ENCODE results near the gene PRSS22. TPM values are rescaled to one million over a fixed set of nuclear protein-coding genes. Genes with fewer than 3 reads are reported as not detected.

Gene PRSS22
- total and polyA plus RNA-seq, 2 experiments from 2014 or later: 1.3 to 2.0 TPM

Other genes starting within 250 kb of the PRSS22 start
- gene KCTD5, start 175.6 kb downstream of the PRSS22 start, total RNA-seq (2014; rRNA removed; shearing (Covaris generic)): 26.1 and 31.8 TPM in 2 replicates
- 18.5 and 19.7 TPM in 2 replicates for gene KCTD5, start 175.6 kb downstream of the PRSS22 start, polyA plus RNA-seq (2016; fragmentation: Nextera tagmentation; extraction: Ambion mirVana)
- 0.85 and 1.6 TPM in 2 replicates for gene PRSS27, start 137.9 kb downstream of the PRSS22 start, total RNA-seq (2014; rRNA removed; shearing (Covaris generic))
- gene PRSS27, start 137.9 kb downstream of the PRSS22 start, polyA plus RNA-seq (2016; fragmentation: Nextera tagmentation; extraction: Ambion mirVana): 0.73 and 1.1 TPM in 2 replicates
- gene SRRM2, start 105.5 kb downstream of the PRSS22 start, total RNA-seq (2014; rRNA removed; shearing (Covaris generic)): 253 and 308 TPM in 2 replicates
- 893 and 928 TPM in 2 replicates for gene SRRM2, start 105.5 kb downstream of the PRSS22 start, polyA plus RNA-seq (2016; fragmentation: Nextera tagmentation; extraction: Ambion mirVana)
- gene ELOB, start 80.9 kb downstream of the PRSS22 start, total RNA-seq (2014; rRNA removed; shearing (Covaris generic)): 278 and 696 TPM in 2 replicates
- gene ELOB, start 80.9 kb downstream of the PRSS22 start, polyA plus RNA-seq (2016; fragmentation: Nextera tagmentation; extraction: Ambion mirVana): 756 and 851 TPM in 2 replicates
- 0.47 and 1.4 TPM in 2 replicates for gene PRSS33, start 70.6 kb downstream of the PRSS22 start, total RNA-seq (2014; rRNA removed; shearing (Covaris generic))
- 0.24 TPM in 2 replicates for gene PRSS33, start 70.6 kb downstream of the PRSS22 start, polyA plus RNA-seq (2016; fragmentation: Nextera tagmentation; extraction: Ambion mirVana)
- not detected in 2 replicates for gene PRSS41, start 59.7 kb downstream of the PRSS22 start, total RNA-seq (2014; rRNA removed; shearing (Covaris generic))
- not detected in 2 replicates for gene PRSS41, start 59.7 kb downstream of the PRSS22 start, polyA plus RNA-seq (2016; fragmentation: Nextera tagmentation; extraction: Ambion mirVana)
- gene PRSS21, start 40.9 kb downstream of the PRSS22 start, total RNA-seq (2014; rRNA removed; shearing (Covaris generic)): 1.1 and 2.4 TPM in 2 replicates
- 3.1 and 4.0 TPM in 2 replicates for gene PRSS21, start 40.9 kb downstream of the PRSS22 start, polyA plus RNA-seq (2016; fragmentation: Nextera tagmentation; extraction: Ambion mirVana)
- gene ZG16B, start 27.9 kb downstream of the PRSS22 start, total RNA-seq (2014; rRNA removed; shearing (Covaris generic)): not detected in 2 replicates
- gene ZG16B, start 27.9 kb downstream of the PRSS22 start, polyA plus RNA-seq (2016; fragmentation: Nextera tagmentation; extraction: Ambion mirVana): not detected in 2 replicates
- 45.0 and 48.7 TPM in 2 replicates for gene FLYWCH2, start 25.0 kb upstream of the PRSS22 start, total RNA-seq (2014; rRNA removed; shearing (Covaris generic))
- gene FLYWCH2, start 25.0 kb upstream of the PRSS22 start, polyA plus RNA-seq (2016; fragmentation: Nextera tagmentation; extraction: Ambion mirVana): 30.9 and 38.6 TPM in 2 replicates
- gene FLYWCH1, start 53.8 kb upstream of the PRSS22 start, total RNA-seq (2014; rRNA removed; shearing (Covaris generic)): 22.9 and 29.3 TPM in 2 replicates
- 6.0 and 7.5 TPM in 2 replicates for gene FLYWCH1, start 53.8 kb upstream of the PRSS22 start, polyA plus RNA-seq (2016; fragmentation: Nextera tagmentation; extraction: Ambion mirVana)
- 16.1 and 17.6 TPM in 2 replicates for gene KREMEN2, start 106.1 kb upstream of the PRSS22 start, total RNA-seq (2014; rRNA removed; shearing (Covaris generic))
- 4.7 and 4.9 TPM in 2 replicates for gene KREMEN2, start 106.1 kb upstream of the PRSS22 start, polyA plus RNA-seq (2016; fragmentation: Nextera tagmentation; extraction: Ambion mirVana)
- 17.7 and 29.3 TPM in 2 replicates for gene PAQR4, start 111.2 kb upstream of the PRSS22 start, total RNA-seq (2014; rRNA removed; shearing (Covaris generic))
- 7.0 and 8.8 TPM in 2 replicates for gene PAQR4, start 111.2 kb upstream of the PRSS22 start, polyA plus RNA-seq (2016; fragmentation: Nextera tagmentation; extraction: Ambion mirVana)
- 82.1 and 100 TPM in 2 replicates for gene PKMYT1, start 122.3 kb upstream of the PRSS22 start, total RNA-seq (2014; rRNA removed; shearing (Covaris generic))
- 90.9 and 104 TPM in 2 replicates for gene PKMYT1, start 122.3 kb upstream of the PRSS22 start, polyA plus RNA-seq (2016; fragmentation: Nextera tagmentation; extraction: Ambion mirVana)
- 1.0 and 3.0 TPM in 2 replicates for gene CLDN9, start 154.8 kb upstream of the PRSS22 start, total RNA-seq (2014; rRNA removed; shearing (Covaris generic))
- gene CLDN9, start 154.8 kb upstream of the PRSS22 start, polyA plus RNA-seq (2016; fragmentation: Nextera tagmentation; extraction: Ambion mirVana): 1.3 and 1.8 TPM in 2 replicates
- 961 and 1,028 TPM in 2 replicates for gene CLDN6, start 160.0 kb upstream of the PRSS22 start, total RNA-seq (2014; rRNA removed; shearing (Covaris generic))
- gene CLDN6, start 160.0 kb upstream of the PRSS22 start, polyA plus RNA-seq (2016; fragmentation: Nextera tagmentation; extraction: Ambion mirVana): 537 and 551 TPM in 2 replicates
- 78.0 and 100.0 TPM in 2 replicates for gene TNFRSF12A, start 162.2 kb upstream of the PRSS22 start, total RNA-seq (2014; rRNA removed; shearing (Covaris generic))
- gene TNFRSF12A, start 162.2 kb upstream of the PRSS22 start, polyA plus RNA-seq (2016; fragmentation: Nextera tagmentation; extraction: Ambion mirVana): 152 and 155 TPM in 2 replicates
- 17.5 and 30.2 TPM in 2 replicates for gene HCFC1R1, start 165.8 kb upstream of the PRSS22 start, total RNA-seq (2014; rRNA removed; shearing (Covaris generic))
- gene HCFC1R1, start 165.8 kb upstream of the PRSS22 start, polyA plus RNA-seq (2016; fragmentation: Nextera tagmentation; extraction: Ambion mirVana): 192 and 211 TPM in 2 replicates
- gene THOC6, start 165.9 kb upstream of the PRSS22 start, total RNA-seq (2014; rRNA removed; shearing (Covaris generic)): 71.4 and 86.6 TPM in 2 replicates
- 90.6 and 96.1 TPM in 2 replicates for gene THOC6, start 165.9 kb upstream of the PRSS22 start, polyA plus RNA-seq (2016; fragmentation: Nextera tagmentation; extraction: Ambion mirVana)
- gene BICDL2, start 178.8 kb upstream of the PRSS22 start, total RNA-seq (2014; rRNA removed; shearing (Covaris generic)): 17.5 and 18.4 TPM in 2 replicates
- gene BICDL2, start 178.8 kb upstream of the PRSS22 start, polyA plus RNA-seq (2016; fragmentation: Nextera tagmentation; extraction: Ambion mirVana): 12.7 and 13.4 TPM in 2 replicates
- gene MMP25, start 188.4 kb upstream of the PRSS22 start, total RNA-seq (2014; rRNA removed; shearing (Covaris generic)): 15.9 and 18.8 TPM in 2 replicates
- 6.1 and 7.7 TPM in 2 replicates for gene MMP25, start 188.4 kb upstream of the PRSS22 start, polyA plus RNA-seq (2016; fragmentation: Nextera tagmentation; extraction: Ambion mirVana)
- gene IL32, start 207.5 kb upstream of the PRSS22 start, total RNA-seq (2014; rRNA removed; shearing (Covaris generic)): 2.3 TPM in 1 of 2 replicates, not detected in the other
- 6.1 and 7.7 TPM in 2 replicates for gene IL32, start 207.5 kb upstream of the PRSS22 start, polyA plus RNA-seq (2016; fragmentation: Nextera tagmentation; extraction: Ambion mirVana)
- gene ZSCAN10, start 241.1 kb upstream of the PRSS22 start, total RNA-seq (2014; rRNA removed; shearing (Covaris generic)): 434 and 519 TPM in 2 replicates
- 217 and 220 TPM in 2 replicates for gene ZSCAN10, start 241.1 kb upstream of the PRSS22 start, polyA plus RNA-seq (2016; fragmentation: Nextera tagmentation; extraction: Ambion mirVana)

All from GM23338 (cell line).